Fibroblast of peridontal ligament (primary cell): Measurements from ENCODE around the gene SLC17A9.

Source experiments
- DNase-seq: peaks from one replicate; pipeline ENCODE4 v3.0.0-alpha.2; 2010; ENCODE audit errors: extremely low read depth

SLC17A9 gene

GRCh38 chr20:63017826-63018411 is 65.4 kb downstream of the SLC17A9 start:
- DNase-seq: no peak
